PC-9 (cell line): ENCODE measurements around the gene DNM1.

Experiments
- EZH2 ChIP-seq: fragments of 200-600 bp; sonication (generic); IDR thresholded peaks from 2 replicates; pipeline ENCODE4 v1.8.0; 2017; ENCODE audit warnings: antibody characterized with exemption, low read depth
- TF ChIP-seq, protein P1 (sequence below): fragments of 200-600 bp; sonication (generic); conservative IDR thresholded peaks from 2 replicates; pipeline ENCODE4 v1.6.1; 2017; ENCODE audit warnings: mixed run types, antibody characterized with exemption, mild to moderate bottlenecking, moderate library complexity

DNA sequence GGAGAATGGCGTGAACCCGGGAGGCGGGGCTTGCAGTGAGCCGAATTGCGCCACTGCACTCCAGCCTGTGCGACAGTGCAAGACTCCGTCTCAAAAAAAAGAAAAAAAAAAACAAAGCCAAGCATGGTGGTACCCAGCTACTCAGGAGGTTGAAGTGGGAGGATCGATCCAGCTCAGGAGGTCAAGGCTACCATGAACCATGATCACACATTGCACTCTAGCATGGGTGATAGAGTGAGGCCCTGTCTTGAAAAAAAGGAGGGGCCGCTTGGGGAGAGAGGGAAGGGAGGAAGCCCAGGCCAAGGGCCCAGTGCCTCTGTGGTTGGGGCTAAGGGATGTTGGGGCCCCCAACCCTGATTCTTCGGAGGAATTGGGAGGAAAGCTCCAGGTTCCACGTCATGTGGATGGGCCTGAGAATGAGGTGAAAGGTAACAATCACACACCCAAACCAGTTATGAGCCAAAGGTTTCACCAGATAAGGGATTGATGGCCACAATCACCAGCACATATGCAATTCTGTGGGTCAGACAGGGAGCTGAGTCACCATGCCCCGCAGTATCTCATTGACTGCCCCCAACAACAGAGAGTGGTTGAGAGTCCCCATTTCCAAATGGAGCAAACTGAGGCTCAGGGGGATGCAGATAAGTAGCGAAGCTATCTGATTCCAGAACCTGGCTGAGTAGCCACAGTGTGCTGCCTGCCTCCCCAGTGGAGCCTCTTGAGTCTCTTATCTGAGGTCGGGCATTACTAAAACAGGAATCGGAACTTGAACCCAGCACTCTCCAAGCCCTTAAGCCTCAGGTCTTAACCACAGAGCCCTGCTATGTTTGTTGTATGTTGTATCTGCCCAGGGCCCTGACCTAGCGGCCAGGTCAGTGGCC, 93.4 kb downstream of the DNM1 start:
- TF ChIP-seq, protein P1, sequence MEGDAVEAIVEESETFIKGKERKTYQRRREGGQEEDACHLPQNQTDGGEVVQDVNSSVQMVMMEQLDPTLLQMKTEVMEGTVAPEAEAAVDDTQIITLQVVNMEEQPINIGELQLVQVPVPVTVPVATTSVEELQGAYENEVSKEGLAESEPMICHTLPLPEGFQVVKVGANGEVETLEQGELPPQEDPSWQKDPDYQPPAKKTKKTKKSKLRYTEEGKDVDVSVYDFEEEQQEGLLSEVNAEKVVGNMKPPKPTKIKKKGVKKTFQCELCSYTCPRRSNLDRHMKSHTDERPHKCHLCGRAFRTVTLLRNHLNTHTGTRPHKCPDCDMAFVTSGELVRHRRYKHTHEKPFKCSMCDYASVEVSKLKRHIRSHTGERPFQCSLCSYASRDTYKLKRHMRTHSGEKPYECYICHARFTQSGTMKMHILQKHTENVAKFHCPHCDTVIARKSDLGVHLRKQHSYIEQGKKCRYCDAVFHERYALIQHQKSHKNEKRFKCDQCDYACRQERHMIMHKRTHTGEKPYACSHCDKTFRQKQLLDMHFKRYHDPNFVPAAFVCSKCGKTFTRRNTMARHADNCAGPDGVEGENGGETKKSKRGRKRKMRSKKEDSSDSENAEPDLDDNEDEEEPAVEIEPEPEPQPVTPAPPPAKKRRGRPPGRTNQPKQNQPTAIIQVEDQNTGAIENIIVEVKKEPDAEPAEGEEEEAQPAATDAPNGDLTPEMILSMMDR: no peak
- TF ChIP-seq EZH2: no peak
